Left ventricle myocardium superior (tissue), 1 donor: ENCODE results near the gene TRA2A. TPM values are rescaled to one million over a fixed set of nuclear protein-coding genes. Genes with fewer than 3 reads are reported as not detected.
"Not testable (repeated sequence)": the region's sequence is repeated elsewhere in the genome, so short reads cannot be mapped to it uniquely, and the experiment has no call there.

Source experiments
- ATAC-seq: fragments of 200-7000 bp; cut with Tn5 transposase; one replicate; pipeline ENCODE4 v1.9.1; 2020; ENCODE audit warnings: mild to moderate bottlenecking, moderate library complexity
- DNase-seq: peaks from one replicate; pipeline ENCODE4 v3.0.0-alpha.2; 2020
- intact Hi-C: fragments of 100-400 bp; cut with micrococcal nuclease; formaldehyde crosslinking; loops from one replicate; pipeline ENCODE4 v1.11.0; 2022
- long read RNA-seq: library from polyadenylated mRNA; unstranded; transcript quantifications from one replicate; pipeline ENCODE4 v2.0.0, GENCODE V29; 2021
- total RNA-seq: library from RNA; stranded (reverse); fragmentation: NEBNext Ultra II Directional; extraction: Animal tissue kit (Norgen Biotek cat#: 25700); gene quantifications from one replicate; pipeline ENCODE4 v1.2.1, GENCODE V29; 2021
- donor health status: DM: no; HTN: yes; CAD: no; lungs with severe emphysema.

TRA2A gene
- 29.5 TPM for total RNA-seq
- long read RNA-seq, transcript TRA2A-201 (8 exons, 1,845 nt) = major isoform, 16 of 17 reads
- long read RNA-seq, partial matches to known transcripts = 0 of 17 reads
- long read RNA-seq, other reads (novel, unspliced or antisense) = 1 of 17 reads

- intact Hi-C loops = no loop called here
- peak; percentile 99 for DNase-seq
- ATAC-seq = peak; percentile 98
These were observed at the start of gene TRA2A for GRCh38 chr7:23531794-23532489. Gene TRA2A (minus strand): TSS chr7:23531981. CDS start chr7:23531824, 157 bp downstream.

GRCh38 chr7:23570592-23571200 lies 38.9 kb upstream of the TRA2A start:
- peak; percentile 95 for ATAC-seq
- intact Hi-C loops = loop anchor here (2.0 kb wide), 1 partner anchor 142 kb away; no protein-coding TSS in a partner anchor
- DNase-seq = peak; percentile 73

- DNase-seq = no peak
- intact Hi-C loops = no loop called here
- no peak for ATAC-seq
These were observed 26.5 kb upstream of the TRA2A start for GRCh38 chr7:23558303-23558702.

GRCh38 chr7:23547662-23548061 lies 15.9 kb upstream of the TRA2A start:
- ATAC-seq = no peak
- intact Hi-C loops = no loop called here
- no peak for DNase-seq

DNA sequence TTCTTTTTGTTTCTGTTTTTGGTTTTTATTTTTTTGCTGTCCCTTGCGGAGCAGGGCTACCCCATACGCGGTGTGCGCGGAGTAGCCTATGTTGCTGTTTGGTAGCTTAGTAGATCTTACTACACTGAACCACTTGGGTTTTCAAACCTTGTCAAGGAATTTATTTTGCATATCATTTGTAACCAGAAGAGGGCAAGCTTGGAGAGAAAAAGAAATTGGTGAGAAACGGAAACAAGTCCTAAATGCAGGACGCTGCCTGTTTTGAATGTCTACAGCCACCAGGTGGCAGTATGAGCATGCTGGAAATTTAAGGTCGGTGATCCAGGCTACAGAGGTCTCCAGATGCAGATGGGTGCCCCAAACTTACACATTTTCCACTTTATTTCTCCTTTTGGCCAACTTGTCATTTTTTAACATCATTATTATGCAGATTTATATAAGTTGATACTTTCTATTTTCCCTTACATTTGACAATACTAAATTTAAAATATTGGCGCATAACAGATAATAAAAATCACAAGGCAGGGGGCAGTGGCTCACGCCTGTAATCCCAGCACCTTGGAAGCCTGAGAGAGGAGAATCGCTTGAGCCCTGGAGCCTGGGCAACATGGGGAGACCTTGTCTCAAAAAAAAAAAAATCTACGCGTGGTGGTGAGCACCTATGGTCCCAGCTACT lies 15.3 kb upstream of the TRA2A start:
- DNase-seq (peak; percentile 60), ATAC-seq (peak; percentile 86)
- intact Hi-C loops = no loop called here

GRCh38 chr7:23545493-23545892 lies 13.7 kb upstream of the TRA2A start:
- ATAC-seq = no peak
- intact Hi-C loops = no loop called here
- no peak for DNase-seq

GRCh38 chr7:23544913-23545354 lies 13.2 kb upstream of the TRA2A start:
- intact Hi-C loops = no loop called here

DNA sequence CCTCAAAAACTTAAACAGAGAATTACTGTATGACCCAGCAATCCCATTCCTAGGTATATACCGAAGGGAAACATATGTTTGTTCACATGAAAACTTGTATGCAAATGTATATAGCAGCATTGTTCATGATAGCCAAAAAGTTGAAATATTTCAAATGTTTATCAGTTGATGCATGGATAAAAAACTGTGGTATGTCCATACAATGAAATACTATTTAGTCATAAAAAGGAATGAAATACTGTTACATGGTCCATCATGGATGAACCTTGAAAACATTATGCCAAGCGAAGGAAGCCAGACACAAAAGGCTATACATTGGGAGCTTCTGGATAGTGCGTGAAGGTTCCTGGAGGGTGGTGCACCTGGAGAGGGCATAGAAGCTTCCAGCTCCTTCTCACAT lies 11.0 kb upstream of the TRA2A start:
- ATAC-seq (no peak), DNase-seq (no peak)
- intact Hi-C loops = no loop called here

More at GRCh38 chr7:23544913-23545354, 13.2 kb upstream of the TRA2A start:
- DNase-seq = no peak
- no peak for ATAC-seq

DNA sequence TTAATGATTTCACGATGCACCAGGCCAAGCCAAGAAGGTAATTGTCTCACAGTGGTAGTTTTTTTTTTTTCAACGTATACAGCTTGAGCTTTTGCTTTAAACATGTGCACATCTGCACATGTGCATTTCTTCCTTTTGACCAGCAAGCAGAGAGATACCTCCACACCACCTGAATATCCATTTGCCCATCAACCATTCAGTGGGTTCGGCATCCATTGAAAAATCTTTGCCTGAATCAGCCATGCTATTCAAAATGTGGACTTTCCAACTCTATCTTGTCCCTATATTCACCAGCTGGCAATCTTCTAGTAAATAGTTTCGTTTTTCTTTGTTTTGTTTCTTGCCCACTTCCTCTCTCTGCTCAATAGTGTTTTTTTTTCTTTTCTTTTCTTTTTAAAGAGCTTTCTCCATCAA lies 7.7 kb upstream of the TRA2A start:
- intact Hi-C loops = no loop called here
- ATAC-seq (no peak), DNase-seq (no peak)

GRCh38 chr7:23538301-23538700 lies 6.5 kb upstream of the TRA2A start:
- ATAC-seq (no peak), DNase-seq (no peak)
- intact Hi-C loops = no loop called here

- intact Hi-C loops = no loop called here
- ATAC-seq (no peak), DNase-seq (no peak)
These were observed 1.4 kb upstream of the TRA2A start for GRCh38 chr7:23533238-23533604.

DNA sequence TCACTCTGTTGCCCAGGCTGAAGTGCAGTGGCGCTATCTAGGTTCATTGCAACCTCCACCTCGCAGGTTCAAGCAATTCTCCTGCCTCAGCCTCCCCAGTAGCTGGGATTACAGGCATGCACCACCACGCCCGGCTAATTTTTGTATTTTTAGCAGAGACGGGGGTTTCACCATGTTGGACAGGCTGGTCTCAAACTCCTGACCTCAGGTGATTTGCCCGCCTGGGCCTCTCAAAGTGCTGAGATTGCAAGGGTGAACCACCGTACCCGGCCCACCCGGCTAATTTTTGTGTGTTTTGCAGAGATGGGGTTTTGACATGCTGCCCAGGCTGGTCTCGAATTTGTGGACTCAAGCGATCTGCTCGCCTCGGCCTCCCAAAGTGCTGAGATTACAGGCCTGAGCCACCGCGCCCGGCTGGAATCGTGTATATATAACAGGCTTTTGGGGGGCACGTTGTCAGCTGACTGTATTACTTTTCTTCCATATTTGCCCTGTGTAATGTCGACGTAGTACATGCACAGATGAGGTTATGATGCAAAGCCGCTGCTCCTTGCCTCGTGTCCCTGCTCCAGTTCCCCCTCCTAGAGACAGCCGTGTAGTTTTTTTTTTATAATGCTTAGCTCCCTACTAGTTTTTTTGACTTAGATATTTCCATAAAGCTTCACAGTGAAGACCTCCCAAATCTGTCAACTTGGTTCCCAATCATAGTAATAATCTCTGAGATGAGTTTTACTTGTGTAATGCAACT lies 883 bp upstream of the TRA2A start:
- DNase-seq (no peak), ATAC-seq (no peak)
- intact Hi-C loops = no loop called here

- DNase-seq (peak; percentile 54), ATAC-seq (peak; percentile 74)
- intact Hi-C loops = no loop called here
These were observed 559 bp downstream of the TRA2A start for GRCh38 chr7:23531050-23531793.

DNA sequence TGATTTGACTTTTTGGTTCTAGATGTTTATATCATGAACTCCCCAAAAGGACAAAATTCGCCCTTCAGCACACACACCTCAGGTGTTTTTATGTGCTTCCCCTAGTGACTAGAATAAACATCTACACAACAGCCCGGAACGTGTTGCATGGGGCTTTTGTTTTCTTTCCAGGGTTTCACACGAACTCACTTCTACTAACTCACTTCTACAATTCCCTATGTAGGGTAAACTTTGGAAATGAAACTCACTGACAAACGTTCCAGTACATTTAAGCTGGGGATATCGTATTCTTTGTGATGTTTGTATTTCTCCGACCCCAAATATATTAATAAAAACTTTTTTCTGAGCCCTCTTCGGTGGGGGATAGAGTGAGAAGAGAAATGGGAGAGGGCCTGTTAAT lies 1.4 kb downstream of the TRA2A start:
- ATAC-seq (no peak), DNase-seq (no peak)
- intact Hi-C loops = no loop called here

- intact Hi-C loops = no loop called here
- DNase-seq = no peak
- no peak for ATAC-seq
These were observed 2.4 kb downstream of the TRA2A start for GRCh38 chr7:23529262-23529859.

DNA sequence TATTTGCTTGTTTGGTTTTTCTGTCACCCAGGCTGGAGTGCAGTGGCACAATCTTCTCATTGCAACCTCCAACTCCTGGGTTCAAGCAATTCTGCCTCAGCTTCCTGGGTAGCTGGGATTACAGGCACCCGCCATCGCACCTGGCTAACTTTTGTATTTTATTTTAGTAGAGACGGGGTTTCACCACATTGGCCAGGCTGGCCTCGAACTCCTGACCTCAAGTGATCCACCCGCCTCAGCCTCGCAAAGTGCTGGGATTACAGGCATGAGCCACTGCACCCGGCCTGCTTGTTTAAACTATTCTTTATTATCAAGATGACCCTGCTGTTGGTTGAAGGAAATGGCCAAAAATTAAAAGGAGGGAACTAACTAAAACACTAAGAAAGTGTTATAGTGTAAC lies 6.2 kb downstream of the TRA2A start:
- intact Hi-C loops, ATAC-seq, DNase-seq: not testable (repeated sequence)

DNA sequence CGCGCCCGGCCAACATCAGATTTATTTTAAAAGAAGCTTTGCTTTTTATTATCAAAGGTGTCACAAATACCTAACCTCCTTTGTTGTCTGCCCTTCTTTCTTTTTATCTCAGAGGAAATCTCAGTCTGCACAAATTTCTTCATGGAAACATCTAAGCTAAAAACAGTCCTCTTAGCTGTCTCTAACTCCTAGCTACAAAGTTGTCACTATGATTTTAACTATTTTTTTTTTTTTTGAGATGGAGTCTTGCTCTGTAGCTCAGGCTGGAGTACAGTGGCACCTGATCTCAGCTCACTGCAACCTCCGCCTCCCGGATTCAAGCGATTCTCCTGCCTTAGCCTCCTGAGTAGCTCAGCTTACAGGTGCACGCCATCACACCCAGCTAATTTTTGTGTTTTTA lies 7.3 kb downstream of the TRA2A start:
- intact Hi-C loops = no loop called here
- ATAC-seq (no peak), DNase-seq (no peak)

DNA sequence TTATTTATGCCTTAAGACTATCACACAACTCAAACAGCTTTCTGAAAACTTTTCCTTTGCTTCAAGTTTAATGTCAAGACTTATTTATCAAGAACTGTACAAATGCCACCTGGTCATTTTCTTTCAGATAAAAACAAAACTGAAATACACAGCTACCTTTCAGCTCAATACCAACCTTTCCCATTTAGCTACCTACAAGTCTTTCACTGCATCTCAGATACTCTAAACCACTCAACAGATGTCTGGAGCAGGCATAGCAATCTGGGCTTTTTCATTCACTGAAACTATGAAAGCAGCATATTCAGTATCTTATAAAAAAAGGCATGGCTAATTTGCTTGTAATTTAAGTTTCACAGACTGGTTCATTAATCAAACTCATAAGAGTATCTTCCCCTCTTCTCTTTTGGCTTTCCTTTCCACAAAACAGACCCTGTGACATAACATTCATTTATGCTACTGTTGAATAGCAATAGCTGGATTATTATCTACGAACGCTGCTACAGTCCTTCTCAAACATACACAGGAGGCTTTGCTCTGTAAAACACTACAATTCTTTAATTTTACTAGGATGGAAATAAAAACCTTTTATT lies 8.2 kb downstream of the TRA2A start:
- ATAC-seq (no peak), DNase-seq (no peak)
- intact Hi-C loops = no loop called here
